ENCODE measurements around the gene ZNF787.

ZNF787 gene

GRCh38 chr19:56120371-56121179, 520 bp downstream of the ZNF787 start:
- DNase-seq (ENCODE audit: low read depth, low spot score): peak; percentile 90

DNA sequence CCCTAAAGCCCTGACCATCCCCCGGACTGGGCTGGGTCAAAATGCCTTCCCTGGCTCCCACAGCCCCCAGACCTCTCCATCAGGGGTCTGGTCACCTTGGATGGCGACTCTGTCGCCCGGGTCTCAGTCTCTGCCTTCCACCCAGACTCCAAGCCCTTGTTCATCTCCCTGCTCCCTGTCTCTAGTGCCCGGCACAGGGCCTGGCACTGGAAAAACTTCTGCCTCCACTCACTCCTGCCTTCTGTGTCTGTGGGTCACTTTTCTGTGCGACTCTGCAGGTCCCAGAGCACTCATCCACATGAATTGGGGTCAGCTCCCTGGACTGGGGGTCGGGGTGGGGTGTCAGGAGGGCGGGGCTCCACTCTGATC, 1.1 kb downstream of the ZNF787 start:
- DNase-seq (ENCODE audit: low read depth, low spot score): no peak

DNA sequence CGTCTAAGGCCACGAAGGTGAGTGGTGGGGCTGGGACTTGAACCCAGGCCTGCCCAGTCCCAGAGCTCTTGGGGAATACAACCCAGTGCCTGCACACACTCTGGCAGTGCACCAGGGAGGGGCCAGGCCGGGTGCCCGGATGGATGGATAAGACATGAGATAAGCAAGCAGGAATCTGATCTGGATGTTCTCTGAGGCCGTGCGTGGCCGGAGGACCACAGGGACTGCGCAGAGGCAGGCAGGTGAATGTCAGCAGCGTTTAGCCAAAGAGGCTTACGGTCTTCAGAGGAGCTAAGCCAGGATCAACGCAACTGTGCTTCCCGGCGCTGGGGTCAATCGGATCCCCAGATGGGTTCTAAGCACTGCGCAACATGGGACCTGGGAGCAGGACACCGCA, 1.5 kb downstream of the ZNF787 start:
- peak; percentile 54 for DNase-seq (ENCODE audit: low read depth, low spot score)

GRCh38 chr19:56118666-56119581, 2.2 kb downstream of the ZNF787 start:
- no peak for DNase-seq (ENCODE audit: low read depth, low spot score)

DNA sequence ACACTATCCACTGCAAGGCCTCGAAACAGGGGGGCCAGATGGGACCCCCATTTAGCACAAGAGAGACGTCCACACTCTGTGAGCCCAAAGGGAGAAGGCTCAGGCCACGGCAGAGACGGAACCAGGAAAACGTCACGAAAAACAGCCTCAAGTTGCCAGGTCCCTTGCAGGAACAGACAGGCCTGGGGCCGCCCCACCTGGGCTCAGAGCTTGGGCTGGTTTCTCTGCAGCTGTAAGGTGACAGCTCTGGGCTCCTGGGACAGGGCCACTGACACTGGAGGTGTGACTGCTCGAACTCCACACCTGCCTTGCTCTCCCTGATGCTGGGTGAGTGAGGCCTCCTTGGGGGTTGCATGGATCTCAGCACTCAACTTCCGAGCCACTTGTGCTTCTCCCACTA, 3.2 kb downstream of the ZNF787 start:
- DNase-seq (ENCODE audit: low read depth, low spot score): no peak

DNA sequence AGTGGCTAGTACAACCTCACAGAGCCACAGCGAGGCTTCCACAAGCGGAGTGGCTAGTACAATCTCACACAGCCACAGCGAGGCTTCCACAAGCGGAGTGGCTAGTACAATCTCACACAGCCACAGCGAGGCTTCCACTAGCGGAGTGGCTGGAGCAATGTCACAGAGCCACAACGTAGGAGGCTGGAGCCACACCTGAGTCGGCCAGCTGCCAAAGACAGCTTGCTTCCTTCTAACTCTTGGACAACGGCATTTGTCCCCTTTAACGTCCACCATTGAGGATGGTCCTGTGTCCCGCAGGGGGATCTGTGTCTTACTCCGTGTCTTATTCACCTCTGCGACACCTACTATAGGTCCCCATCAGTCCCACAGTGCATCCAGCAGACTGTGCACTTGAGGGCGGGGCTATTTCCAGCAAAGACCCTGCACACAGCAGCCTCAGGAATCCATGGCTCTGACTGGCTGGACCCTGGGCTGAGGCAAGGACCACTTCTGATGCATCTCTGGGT, 3.7 kb downstream of the ZNF787 start:
- no peak for DNase-seq (ENCODE audit: low read depth, low spot score)

- DNase-seq (ENCODE audit: low read depth, low spot score): no peak
Measured at GRCh38 chr19:56116606-56117005, 4.5 kb downstream of the ZNF787 start.

- DNase-seq (ENCODE audit: low read depth, low spot score): no peak
Measured at GRCh38 chr19:56115490-56115889, 5.6 kb downstream of the ZNF787 start.

DNA sequence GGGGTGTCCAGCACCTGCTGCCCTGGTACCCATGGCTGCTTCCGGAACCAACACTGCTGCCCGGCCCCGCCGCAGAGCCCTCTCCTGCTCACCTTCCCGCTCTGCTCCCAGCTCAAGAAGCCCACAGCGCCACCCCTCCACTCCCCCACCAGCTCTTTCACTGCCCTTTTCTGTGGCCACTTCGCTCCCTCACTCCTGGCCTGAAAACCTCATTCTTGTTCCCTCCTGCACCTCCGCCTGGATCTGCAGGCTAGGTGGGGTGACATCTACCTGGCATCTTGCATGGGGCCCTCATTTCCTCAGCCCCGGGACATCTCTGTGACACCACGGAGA, 6.4 kb downstream of the ZNF787 start:
- DNase-seq (ENCODE audit: low read depth, low spot score): no peak

DNA sequence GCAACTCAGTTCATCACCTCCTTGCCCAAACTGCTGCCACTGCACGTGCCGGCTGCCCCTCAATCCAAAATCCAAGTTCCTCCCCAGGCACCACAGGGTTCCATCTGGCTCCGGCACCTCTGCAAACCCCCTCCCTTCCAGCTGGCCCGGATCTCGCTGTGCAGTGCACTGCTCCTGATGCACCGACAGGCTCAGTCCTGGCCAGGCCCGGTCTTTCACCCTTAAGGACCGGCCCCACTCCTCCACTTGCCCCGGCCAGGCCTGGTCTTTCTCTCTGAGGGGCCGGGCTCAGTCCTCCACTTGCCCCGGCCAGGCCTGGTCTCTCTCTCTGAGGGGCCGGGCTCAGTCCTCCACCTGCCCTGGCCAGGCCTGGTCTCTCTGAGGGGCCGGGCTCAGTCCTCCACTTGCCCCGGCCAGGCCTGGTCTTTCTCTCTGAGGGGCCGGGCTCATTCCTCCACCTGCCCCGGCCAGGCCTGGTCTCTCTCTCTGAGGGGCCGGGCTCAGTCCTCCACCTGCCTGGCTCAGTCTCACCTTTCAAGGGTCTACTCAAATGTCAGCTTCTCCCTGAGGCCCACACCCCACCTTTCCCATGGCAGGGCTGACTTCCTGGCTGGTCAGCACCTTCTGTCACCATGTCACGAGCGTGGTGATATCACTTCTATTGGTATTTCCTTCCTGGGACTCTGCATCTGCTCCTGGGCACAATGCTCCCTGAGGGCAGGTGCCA, 6.9 kb downstream of the ZNF787 start:
- DNase-seq (ENCODE audit: low read depth, low spot score): no peak

DNA sequence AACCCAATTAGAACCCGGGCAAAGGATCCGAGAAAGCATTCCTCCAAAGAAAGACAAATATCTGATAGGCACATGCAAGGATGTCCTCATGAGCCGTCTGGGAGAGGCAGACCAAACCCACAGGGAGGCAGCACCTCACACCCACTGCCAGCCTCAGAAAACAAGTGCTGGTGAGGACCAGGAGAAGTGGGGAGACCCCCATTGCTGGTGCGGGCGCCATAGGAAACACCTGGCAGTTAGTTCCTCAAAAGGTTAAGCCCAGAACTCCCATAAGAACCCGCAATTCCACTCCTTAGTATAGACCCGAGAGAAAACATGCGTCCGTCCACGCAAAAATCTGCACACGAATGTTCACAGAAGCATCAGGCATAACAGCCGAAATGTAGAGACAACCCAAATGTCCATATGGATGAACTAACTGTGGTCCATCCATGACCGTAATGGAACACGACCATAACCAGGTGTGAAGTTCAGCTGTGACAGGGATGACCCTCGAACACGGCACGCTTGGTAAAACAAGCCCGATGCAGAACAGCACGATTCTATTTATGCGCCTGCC, 7.9 kb downstream of the ZNF787 start:
- DNase-seq (ENCODE audit: low read depth, low spot score): no peak

DNA sequence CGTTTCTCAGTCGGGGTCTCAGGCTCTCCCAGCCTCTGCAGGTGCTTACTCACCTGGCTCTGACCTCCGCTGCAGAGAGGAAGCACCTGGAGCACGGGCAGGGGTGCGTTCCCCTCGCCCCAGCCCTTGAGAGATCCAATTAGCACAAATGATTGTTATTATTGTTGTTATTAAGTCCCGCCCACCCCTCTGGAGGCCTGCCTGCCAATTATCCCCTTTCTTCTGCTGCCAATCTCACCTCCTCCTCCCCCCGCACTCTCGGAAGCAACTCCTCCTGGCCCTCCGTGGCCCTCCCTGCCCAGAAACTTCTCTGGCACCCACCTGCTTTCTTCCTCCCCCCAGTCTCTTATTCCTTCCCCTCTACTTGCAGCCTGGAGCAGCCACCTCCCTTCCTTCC, 8.8 kb downstream of the ZNF787 start:
- no peak for DNase-seq (ENCODE audit: low read depth, low spot score)

DNA sequence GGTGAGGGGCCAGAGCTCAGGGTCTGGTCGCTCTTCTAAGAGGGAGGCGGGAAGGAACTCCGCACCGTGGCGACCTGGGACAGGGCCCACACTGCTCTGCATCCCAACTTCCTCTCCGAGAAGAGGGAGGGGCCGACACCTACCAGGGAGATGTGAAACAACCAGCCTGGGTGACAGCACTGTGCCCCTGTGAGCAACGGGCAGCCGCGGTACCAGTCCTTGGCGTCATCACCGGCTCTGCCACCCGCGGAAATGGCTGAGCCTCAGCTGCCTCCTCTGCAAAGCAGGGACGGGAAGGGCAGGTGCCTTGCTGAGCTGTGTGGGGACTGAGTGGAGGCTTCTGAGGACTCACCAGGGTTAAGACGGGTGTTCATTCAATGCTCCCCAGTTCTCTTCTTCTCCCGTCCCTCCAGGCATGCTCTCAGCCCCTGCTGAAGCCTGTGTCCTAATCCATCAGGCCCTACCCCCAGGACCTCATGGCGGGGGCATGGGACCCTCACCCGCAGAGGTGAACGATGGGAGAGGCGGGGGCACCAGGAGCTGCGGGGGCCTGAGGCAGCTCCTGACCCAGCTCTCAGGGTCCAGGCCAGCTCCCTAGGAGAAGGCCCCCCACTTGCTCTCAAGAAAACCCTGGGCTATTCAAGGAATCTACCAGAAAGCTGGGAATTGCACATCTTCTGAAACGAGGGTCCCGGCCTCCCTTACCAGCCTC, 9.3 kb downstream of the ZNF787 start:
- DNase-seq (ENCODE audit: low read depth, low spot score): no peak

DNA sequence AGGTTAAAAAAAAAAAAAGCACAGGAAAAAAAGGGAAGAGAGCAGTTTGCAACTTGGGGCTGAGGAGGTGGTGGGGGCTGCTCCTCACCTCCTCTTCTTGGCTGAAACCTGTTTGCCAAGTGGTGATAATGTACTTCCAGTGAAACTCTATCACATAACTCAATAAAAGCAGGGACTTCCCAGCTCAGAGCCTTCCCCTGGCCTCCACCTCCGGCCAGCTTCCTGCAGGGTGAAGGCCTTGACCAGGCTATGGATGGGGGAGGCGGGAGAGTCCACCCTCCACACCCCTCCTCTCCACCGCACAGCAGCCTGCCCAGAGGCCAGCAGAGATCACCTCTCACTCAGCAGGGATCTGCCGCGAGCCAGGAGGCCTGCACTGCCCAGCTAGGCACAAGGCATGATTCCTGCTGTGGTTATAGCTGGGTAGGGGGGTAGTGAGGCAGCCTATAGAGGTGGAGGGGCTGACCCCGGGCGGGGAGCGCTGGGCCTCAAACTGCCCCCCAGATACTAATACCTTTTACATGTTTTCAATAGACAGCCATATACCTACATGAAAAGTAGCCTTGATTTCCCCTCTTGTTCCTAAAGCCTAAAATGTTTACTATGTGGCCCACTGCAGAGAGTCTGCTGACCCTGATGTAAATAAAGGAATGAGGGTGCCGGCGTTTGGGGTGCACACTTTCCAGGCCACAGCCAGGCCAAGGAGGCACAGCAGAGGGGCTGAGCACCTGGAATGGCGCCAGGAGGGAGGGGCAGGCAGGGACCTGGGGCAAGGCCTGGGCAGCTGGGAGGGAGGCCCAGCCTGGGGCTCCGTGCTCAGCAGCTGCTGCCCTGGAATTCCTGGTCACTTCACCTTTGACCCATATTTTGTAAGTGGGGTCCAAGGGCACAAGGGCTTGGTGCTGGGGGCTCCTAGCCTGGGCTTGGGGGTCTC, 10.3 kb downstream of the ZNF787 start:
- peak; percentile 37 for DNase-seq (ENCODE audit: low read depth, low spot score)

DNA sequence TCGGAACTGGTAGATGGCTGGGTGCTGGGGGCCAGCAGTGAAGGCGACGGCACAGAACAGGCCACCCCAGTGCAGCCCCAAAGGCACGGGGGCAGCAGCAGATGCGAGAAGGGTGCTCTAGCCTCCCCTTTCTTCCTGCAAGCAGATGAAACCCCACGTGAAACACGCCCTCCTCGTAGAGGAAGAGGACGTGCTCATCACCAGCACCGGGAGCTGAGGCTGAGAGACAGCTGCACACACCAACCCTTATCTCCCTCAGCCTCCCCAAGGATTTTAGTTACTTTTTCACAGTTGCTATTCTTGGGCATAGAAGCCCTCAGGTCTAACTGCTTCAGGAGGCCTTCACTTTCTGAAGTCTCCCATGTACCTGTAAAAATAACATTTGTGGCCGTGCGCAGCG, 11.9 kb downstream of the ZNF787 start:
- no peak for DNase-seq (ENCODE audit: low read depth, low spot score)

DNA sequence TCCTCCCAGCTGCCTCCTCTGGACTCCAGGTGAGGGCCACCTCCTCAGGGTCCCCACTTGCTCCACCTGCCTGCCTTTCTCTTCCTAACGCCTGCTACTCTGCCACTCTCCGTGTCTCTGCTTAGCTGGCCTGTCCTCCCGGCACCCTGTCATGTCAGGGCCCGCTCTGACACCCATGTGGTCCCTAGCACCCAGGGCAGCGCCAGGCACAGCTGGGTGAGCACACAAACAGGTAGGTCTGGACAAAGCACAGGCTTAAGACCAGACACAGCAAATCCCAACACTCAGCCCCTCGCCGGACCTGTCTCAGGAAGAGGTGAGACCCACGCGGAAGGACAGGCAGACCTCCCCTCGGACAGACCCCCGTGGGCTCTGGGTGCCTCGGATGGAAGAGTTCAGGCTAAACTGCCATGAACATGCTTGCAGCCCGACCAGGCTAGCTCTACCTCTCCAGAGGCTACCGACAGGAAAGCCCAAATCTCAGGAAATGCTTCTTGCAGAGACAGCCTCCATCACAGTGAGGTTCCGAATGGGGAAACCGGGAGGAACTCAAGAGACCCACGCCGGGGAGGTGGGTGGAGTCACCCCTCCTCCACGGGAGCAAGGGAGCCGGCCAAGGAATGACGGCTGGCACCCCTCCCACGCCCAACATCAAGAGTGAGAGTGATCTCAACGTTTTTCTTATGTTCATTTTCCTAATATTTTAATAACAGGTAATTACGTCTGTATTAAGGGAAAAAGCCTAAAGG, 12.5 kb downstream of the ZNF787 start:
- peak; percentile 36 for DNase-seq (ENCODE audit: low read depth, low spot score)

GRCh38 chr19:56107626-56108351, 13.3 kb downstream of the ZNF787 start:
- DNase-seq (ENCODE audit: low read depth, low spot score): no peak

- DNase-seq (ENCODE audit: low read depth, low spot score): no peak
Measured at GRCh38 chr19:56106993-56107392, 14.1 kb downstream of the ZNF787 start.

DNA sequence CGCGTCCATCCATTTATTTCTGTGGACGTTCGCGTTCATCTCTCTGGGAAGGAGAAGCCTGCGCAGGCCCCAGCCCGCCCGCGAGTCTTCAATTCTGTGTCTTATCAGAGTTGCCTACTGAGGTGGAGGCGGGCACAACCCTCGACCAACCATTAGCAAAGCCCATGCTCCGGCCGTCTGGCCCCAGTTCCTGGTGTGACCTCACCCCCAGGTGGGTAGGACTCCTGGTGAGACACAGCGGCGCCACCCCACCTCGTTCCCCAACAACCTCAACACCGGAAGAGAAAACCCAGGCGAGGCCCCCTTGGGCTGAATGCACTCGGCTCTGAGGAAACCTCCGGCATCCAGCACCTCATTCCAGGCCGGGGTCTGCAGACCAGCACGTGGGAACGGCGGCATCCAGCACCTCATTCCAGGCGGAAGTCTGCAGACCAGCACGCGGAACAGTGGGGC, 14.7 kb downstream of the ZNF787 start:
- DNase-seq (ENCODE audit: low read depth, low spot score): no peak

All from astrocyte of the hippocampus (primary cell).